ENCODE results near the gene PALM.

DNA sequence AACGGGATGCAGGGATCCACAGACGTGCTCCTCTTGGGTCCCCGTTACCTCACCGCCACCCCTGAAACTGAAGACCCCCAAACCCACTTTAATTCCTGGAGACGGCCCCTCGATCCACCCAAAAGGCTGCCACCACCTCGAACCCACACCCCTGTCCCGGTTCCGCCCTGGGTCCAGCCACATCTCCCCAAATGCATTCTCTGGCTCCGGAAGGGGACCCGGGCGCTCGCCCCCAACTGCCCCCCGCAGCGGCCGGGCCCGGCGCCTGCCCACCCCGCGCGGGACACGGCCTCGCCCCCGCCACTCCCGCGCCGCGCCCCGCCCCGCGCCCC lies 32.8 kb upstream of the PALM start:
- TF ChIP-seq, protein P1, sequence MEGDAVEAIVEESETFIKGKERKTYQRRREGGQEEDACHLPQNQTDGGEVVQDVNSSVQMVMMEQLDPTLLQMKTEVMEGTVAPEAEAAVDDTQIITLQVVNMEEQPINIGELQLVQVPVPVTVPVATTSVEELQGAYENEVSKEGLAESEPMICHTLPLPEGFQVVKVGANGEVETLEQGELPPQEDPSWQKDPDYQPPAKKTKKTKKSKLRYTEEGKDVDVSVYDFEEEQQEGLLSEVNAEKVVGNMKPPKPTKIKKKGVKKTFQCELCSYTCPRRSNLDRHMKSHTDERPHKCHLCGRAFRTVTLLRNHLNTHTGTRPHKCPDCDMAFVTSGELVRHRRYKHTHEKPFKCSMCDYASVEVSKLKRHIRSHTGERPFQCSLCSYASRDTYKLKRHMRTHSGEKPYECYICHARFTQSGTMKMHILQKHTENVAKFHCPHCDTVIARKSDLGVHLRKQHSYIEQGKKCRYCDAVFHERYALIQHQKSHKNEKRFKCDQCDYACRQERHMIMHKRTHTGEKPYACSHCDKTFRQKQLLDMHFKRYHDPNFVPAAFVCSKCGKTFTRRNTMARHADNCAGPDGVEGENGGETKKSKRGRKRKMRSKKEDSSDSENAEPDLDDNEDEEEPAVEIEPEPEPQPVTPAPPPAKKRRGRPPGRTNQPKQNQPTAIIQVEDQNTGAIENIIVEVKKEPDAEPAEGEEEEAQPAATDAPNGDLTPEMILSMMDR (conservative IDR thresholded peaks at IDR 0.05; ENCODE audit: low read length): no peak
- TF ChIP-seq EZH2phosphoT487 (IDR thresholded peaks at IDR 0.05; ENCODE audit: borderline replicate concordance, low read depth, low read length): no peak
